GM12875 (cell line): ENCODE data around the gene ASPG.

ENCODE experiments used
- H3K4me3 ChIP-seq: one replicate; pipeline ENCODE4 v1.5.1; 2011; ENCODE audit warnings: low read depth, low read length, control low read depth
- TF ChIP-seq, protein P1 (sequence below): IDR thresholded peaks from 2 replicates; pipeline ENCODE4 v1.5.1; 2011; ENCODE audit warnings: low read depth, mild to moderate bottlenecking, control low read depth, inconsistent platforms, low read length, moderate library complexity, borderline replicate concordance; ENCODE audit not compliant: insufficient read depth

ASPG gene

DNA sequence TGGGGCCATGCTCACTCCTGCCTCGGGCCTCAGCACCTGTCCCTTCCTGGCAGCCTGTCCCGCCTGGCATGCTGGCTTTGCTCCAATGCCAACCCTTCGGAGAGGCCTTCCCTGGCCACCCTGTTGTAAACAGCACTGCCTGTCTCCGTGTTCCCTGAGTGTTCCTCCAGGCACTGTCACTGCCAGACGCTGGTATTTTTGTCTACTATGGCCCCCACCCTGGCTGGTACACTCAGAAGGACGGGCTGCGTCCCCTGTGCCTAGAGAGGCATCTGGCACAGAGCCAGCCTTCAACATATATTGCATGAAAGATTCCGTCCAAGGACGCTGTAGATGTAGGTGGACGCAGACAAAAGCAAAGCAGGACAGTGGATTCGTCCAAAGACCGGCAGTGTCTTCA is 2.7 kb upstream of the ASPG start:
- no peak overlapping the region for H3K4me3 ChIP-seq
- TF ChIP-seq, protein P1, sequence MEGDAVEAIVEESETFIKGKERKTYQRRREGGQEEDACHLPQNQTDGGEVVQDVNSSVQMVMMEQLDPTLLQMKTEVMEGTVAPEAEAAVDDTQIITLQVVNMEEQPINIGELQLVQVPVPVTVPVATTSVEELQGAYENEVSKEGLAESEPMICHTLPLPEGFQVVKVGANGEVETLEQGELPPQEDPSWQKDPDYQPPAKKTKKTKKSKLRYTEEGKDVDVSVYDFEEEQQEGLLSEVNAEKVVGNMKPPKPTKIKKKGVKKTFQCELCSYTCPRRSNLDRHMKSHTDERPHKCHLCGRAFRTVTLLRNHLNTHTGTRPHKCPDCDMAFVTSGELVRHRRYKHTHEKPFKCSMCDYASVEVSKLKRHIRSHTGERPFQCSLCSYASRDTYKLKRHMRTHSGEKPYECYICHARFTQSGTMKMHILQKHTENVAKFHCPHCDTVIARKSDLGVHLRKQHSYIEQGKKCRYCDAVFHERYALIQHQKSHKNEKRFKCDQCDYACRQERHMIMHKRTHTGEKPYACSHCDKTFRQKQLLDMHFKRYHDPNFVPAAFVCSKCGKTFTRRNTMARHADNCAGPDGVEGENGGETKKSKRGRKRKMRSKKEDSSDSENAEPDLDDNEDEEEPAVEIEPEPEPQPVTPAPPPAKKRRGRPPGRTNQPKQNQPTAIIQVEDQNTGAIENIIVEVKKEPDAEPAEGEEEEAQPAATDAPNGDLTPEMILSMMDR, result no peak

DNA sequence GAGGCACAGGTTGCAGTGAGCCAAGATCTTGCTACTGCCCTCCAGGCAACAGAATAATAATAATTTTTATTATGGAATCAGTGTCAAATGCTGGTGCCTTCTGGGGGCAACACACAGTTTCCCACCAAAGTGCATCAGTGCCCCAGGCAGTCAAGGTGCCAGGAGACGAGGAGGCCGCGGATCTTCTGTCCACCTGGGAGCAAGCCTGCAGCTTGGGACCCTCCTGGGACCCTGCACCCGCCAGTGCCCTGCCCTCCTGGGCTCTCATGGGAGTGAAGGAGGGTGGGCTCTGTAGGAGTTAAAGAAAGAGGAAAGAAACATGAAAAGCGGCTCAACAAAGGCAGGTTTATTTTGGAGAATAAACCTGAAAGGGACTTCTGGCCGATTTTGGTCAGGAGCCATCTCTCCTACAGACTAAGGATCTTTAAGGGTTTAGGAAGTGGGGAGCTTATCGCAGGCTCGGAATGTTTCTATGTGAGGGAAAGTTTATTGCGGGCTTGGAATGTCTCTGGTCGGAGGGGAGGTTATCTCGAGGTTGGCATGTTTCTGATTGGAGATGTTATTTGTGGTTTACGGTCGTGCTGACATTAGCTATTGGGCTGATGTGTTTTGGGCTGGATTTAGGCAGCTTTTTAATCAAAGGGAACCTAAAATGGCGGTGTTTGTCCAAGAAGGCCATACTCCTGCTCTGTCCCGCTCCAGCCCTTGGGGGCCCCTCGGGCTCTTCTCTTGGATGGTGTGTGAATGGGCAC is 1.1 kb upstream of the ASPG start:
- TF ChIP-seq, protein P1, result no peak
- H3K4me3 ChIP-seq, result no peak overlapping the region

DNA sequence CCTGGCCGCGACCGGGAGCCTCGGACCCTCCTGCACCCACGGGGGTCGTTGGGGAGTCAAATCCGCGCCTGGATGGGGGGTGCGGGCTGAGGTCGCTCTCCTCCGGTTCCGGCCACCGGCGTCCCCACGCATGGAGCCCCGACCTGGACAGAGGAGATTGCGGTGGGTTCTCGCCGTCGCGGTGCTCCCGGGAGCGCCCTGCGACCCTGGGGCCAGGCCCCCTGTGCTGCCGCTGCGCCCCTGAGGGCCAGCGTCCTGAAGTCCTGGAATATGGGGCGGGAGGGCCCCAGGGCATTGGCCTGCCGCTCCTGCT is 345 bp downstream of the ASPG start:
- TF ChIP-seq, protein P1, result no peak
- no peak overlapping the region for H3K4me3 ChIP-seq

DNA sequence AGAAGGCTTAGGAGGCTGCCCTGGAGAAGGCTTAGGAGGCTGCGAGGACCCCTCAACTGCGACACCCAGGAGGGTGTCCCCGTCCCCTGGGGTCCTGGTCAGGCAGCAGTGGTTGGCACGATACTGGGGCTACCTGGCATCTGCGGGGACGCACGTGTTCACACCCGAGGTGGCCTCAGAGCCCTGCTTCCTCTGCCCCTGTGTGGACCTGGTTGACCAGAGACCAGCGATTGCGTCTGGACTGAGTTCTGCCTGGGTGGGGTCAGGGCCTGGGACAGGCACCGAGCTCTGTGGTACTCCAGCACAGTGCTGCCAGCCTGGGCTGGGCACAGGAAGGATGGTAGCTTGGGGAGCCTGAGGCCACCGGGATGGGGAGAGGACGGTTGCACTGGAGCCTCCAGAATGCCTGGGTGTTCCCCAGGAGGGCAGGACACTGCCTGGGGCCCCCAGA is 735 bp downstream of the ASPG start:
- TF ChIP-seq, protein P1, result no peak
- H3K4me3 ChIP-seq, result no peak overlapping the region

DNA sequence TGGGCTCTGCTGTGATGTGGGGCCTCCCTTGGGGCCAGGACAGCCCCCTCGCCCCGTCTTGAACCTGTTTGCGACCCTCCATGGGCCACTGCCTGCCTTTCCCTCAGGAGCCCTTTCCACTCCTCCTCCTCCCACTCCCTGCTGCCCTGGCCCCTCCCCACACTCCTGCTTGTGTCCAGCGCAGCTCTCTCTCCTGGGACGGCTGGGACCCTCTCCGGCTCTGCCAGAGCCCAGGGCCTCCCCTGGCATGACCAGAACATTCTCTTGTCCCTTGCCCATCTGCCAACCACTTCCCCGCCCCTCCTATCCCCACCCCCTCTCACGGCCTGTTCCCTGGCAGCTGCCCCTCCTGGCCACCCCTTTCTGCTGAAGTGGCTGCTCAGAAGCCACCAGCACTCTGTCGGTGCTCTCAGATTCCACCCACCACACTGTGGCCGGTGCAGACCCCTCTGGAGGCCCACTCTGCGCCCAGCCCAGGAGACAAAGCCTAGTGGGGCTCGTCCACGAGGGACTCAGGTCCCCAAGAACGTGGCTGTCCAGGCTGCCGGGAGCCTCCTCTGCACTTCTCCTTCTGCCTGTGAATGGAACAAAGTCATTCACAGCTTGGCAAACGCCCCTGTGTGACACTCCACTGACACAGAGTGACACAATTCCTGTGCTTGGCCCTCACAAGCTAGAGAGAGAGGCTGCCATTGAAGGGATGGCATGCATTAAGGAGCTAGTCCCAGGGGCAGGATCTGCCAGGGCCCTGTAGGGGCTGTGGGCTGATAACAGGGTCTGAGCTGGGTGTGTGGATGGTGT is 1.4 kb downstream of the ASPG start:
- TF ChIP-seq, protein P1, result no peak
- H3K4me3 ChIP-seq, result no peak overlapping the region

DNA sequence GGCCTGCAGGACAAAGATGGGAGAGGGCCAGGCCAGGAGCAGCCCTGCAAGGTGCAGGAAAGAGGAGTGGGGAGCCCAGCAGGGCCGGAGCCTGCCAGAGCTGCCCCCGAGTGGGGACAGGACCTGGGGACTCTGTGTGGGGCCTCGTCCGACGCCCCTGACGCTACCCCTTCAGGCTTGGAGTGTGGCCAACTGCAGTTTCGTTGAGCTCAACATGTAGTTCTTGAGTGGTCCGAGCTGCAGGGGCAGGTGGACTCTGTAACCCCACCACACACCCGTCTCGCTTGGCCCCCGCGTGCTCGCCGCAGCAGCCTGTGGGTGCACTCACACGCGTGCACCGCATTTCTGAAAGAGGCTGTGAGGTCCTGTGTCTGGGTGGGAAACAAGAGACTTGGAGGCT is 2.0 kb downstream of the ASPG start:
- TF ChIP-seq, protein P1, result no peak

More for the DNA sequence above, 2.0 kb downstream of the ASPG start:
- no peak overlapping the region for H3K4me3 ChIP-seq
